Fibroblast of lung (primary cell): ENCODE measurements around the gene KIF4B. TPM values are rescaled to one million over a fixed set of nuclear protein-coding genes. Genes with fewer than 3 reads are reported as not detected.

Experiments used
- DNase-seq, 2 donors: peaks; one replicate each; pipeline versions ENCODE4 v3.0.0 to v3.0.0-alpha.2; 2010; ENCODE audit warnings: low read depth in 2 of 2
- H2AFZ ChIP-seq: 2 replicates; pipeline ENCODE4 v1.5.1; 2012; ENCODE audit warnings: low read length, control low read depth, inconsistent platforms
- H3K27ac ChIP-seq: 2 replicates; pipeline ENCODE4 v1.5.1; 2011; ENCODE audit warnings: low read length, control low read depth; ENCODE audit not compliant: insufficient read depth
- H3K27me3 ChIP-seq: 2 replicates; pipeline ENCODE4 v1.5.1; 2011; ENCODE audit warnings: mild to moderate bottlenecking, low read length; ENCODE audit not compliant: control insufficient read depth, insufficient read depth
- H3K36me3 ChIP-seq: 2 replicates; pipeline ENCODE4 v1.5.1; 2011; ENCODE audit warnings: low read length; ENCODE audit not compliant: control insufficient read depth, insufficient read depth
- H3K4me1 ChIP-seq: 2 replicates; pipeline ENCODE4 v1.5.1; 2011; ENCODE audit warnings: low read length; ENCODE audit not compliant: control insufficient read depth, insufficient read depth; ENCODE audit errors: extremely low read depth
- H3K4me2 ChIP-seq: 2 replicates; pipeline ENCODE4 v1.5.1; 2011; ENCODE audit warnings: low read length, control low read depth; ENCODE audit not compliant: insufficient read depth; ENCODE audit errors: extremely low read depth
- H3K4me3 ChIP-seq, 4 experiments: fragments of 200-600 bp in 1 of 4; sonication (generic) in 1 of 4; replicated peaks in 1 of 4; 2 replicates each; pipeline ENCODE4 v1.5.1; 2011 to 2016; ENCODE audit warnings: low read length in 4 of 4, low read depth in 3 of 4, mild to moderate bottlenecking in 3 of 4, control low read depth in 2 of 4, inconsistent platforms in 1 of 4, mixed read lengths in 1 of 4; ENCODE audit not compliant: insufficient read depth in 1 of 4; ENCODE audit errors: control extremely low read depth in 1 of 4
- H3K79me2 ChIP-seq: 2 replicates; pipeline ENCODE4 v1.5.1; 2012; ENCODE audit warnings: mild to moderate bottlenecking, low read length, inconsistent platforms; ENCODE audit not compliant: control insufficient read depth, insufficient read depth
- H3K9ac ChIP-seq: 2 replicates; pipeline ENCODE4 v1.5.1; 2011; ENCODE audit warnings: mild to moderate bottlenecking, low read length, control low read depth; ENCODE audit not compliant: insufficient read depth
- H3K9me3 ChIP-seq: 2 replicates; pipeline ENCODE4 v1.5.1; 2012; ENCODE audit warnings: low read depth, low read length; ENCODE audit not compliant: control insufficient read depth, insufficient read depth
- H4K20me1 ChIP-seq: 2 replicates; pipeline ENCODE4 v1.5.1; 2011; ENCODE audit warnings: low read length; ENCODE audit not compliant: control insufficient read depth, insufficient read depth; ENCODE audit errors: extremely low read depth
- EZH2 ChIP-seq: IDR thresholded peaks from 2 replicates; pipeline ENCODE4 v1.5.1; 2012; ENCODE audit warnings: low read length, control low read depth, mild to moderate bottlenecking; ENCODE audit errors: missing control alignments
- polyA plus RNA-seq, 2 donors: library from polyadenylated mRNA; depleted of rRNA in 1 of 2; stranded (reverse) in 1 of 2; unstranded in 1 of 2; fragments of >200 nt; gene quantifications; 2 replicates each; pipeline ENCODE4 v1.2.1, GENCODE V29; 2011 to 2012; ENCODE audit warnings: missing spikeins in 1 of 2
- total RNA-seq: library from RNA; depleted of rRNA; stranded (reverse); fragments of >200 nt; gene quantifications from 2 replicates; pipeline ENCODE4 v1.2.1, GENCODE V29; 2014
- TF ChIP-seq, protein P1 (sequence below), 2 donors: IDR thresholded peaks in 1 of 2; conservative IDR thresholded peaks in 1 of 2; 1 replicate in 1 of 2; 2 replicates in 1 of 2; pipeline ENCODE4 v1.5.1; 2011 to 2012; ENCODE audit warnings: low read length in 2 of 2, control low read depth in 1 of 2, inconsistent platforms in 1 of 2, low read depth in 1 of 2, mild to moderate bottlenecking in 1 of 2

The KIF4B gene
- total and polyA plus RNA-seq, 2 donors (not counting 1 experiment from before 2014, with no cell fraction given) = under 0.01 to 0.01 TPM

DNA sequence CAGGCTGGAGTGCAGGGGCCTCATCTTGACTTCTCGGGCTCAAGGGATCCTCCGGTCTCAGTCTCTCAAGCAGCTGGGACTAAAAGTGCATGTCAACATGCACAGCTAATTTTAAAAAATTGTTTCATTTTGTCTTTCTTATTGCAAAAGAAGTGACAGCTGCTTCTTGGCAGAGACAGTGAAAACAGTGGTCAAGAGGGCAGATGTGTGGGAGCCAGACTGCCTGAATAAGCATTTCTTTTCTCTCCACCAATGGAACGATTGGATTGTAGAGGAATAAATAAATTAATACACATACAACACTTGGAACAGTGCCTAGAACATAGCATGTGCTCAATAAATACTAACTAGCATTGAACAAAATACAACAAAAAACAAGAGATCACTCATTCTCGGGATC lies 27.4 kb upstream of the KIF4B start:
- no peak overlapping the region for H3K27ac ChIP-seq

DNA sequence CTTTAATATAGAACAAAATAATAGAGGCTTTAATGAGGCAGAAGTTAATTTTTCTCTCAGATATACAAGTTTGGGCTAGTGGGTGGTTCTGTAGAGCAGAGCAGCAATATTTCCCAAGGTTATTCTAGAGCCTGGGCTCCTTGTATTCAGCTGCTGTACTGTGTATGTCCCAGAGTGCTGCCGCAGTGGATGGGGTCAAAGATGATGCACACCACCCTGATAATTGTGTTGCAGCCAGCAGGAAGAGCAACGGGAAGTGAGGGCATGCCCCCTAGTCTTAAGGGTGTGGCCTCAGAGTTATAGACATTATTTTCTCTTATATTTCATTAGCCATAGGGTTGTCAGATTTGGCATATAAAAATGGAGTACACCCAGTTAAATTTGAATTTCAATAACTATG lies 23.9 kb upstream of the KIF4B start:
- H3K4me3 ChIP-seq = no peak overlapping the region
- no peaks in the 10 kb centered on the region for H4K20me1 ChIP-seq
- no peak overlapping the region for H3K27ac ChIP-seq
- no peak for TF ChIP-seq EZH2
- TF ChIP-seq, protein P1, sequence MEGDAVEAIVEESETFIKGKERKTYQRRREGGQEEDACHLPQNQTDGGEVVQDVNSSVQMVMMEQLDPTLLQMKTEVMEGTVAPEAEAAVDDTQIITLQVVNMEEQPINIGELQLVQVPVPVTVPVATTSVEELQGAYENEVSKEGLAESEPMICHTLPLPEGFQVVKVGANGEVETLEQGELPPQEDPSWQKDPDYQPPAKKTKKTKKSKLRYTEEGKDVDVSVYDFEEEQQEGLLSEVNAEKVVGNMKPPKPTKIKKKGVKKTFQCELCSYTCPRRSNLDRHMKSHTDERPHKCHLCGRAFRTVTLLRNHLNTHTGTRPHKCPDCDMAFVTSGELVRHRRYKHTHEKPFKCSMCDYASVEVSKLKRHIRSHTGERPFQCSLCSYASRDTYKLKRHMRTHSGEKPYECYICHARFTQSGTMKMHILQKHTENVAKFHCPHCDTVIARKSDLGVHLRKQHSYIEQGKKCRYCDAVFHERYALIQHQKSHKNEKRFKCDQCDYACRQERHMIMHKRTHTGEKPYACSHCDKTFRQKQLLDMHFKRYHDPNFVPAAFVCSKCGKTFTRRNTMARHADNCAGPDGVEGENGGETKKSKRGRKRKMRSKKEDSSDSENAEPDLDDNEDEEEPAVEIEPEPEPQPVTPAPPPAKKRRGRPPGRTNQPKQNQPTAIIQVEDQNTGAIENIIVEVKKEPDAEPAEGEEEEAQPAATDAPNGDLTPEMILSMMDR (conservative IDR thresholded peaks at IDR 0.05 in 1 of 2, IDR thresholded peaks at IDR 0.05 in 1 of 2; ENCODE audit: low read depth in 1 of 2, low read length in 2 of 2) = no peak
- no peaks in the 10 kb centered on the region for H3K27me3 ChIP-seq
- H3K4me1 ChIP-seq = no peaks in the 10 kb centered on the region
- no peak overlapping the region for H2AFZ ChIP-seq
- no peaks in the 10 kb centered on the region for H3K36me3 ChIP-seq
- H3K4me2 ChIP-seq = no peak overlapping the region
- DNase-seq = no peak
- no peaks in the 10 kb centered on the region for H3K79me2 ChIP-seq
- H3K9ac ChIP-seq = no peak overlapping the region
- H3K9me3 ChIP-seq = no peaks in the 10 kb centered on the region

More for the DNA sequence above, 27.4 kb upstream of the KIF4B start:
- Histone ChIP-seq H3K9me3 (no peaks in the 10 kb centered on the region), H4K20me1 (no peaks in the 10 kb centered on the region), H3K4me3 (no peak overlapping the region), H3K79me2 (no peaks in the 10 kb centered on the region), H3K4me1 (no peaks in the 10 kb centered on the region), H3K36me3 (no peaks in the 10 kb centered on the region), H2AFZ (no peak overlapping the region), H3K4me2 (no peak overlapping the region), H3K9ac (no peak overlapping the region), H3K27me3 (no peaks in the 10 kb centered on the region)
- TF ChIP-seq, protein P1 (conservative IDR thresholded peaks at IDR 0.05 in 1 of 2, IDR thresholded peaks at IDR 0.05 in 1 of 2; ENCODE audit: low read depth in 1 of 2, low read length in 2 of 2) = no peak
- no peak for TF ChIP-seq EZH2
- peak in 1 of 2 donors; percentile 50 for DNase-seq

DNA sequence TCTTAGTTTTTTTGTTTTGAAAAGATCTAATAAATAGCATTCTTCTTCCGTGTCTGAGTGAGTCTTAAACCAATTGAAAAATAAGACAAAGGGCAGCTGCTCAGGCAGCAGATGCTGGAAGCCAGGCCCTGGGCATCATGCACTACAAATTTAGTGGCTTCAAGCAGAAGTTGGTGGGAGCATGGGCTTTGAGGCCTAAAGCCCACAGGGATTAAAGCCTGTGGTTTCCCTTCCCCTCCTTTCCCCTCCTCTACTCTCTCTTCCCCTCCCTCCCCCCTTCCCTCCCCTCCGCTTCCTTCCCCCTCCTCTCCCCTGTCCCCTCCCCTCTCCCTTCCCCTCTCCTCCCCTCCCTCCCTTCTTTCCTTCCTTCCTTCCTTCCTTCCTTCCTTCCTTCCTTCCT lies 20.1 kb upstream of the KIF4B start:
- H4K20me1 ChIP-seq = no peaks in the 10 kb centered on the region
- no peak overlapping the region for H3K9ac ChIP-seq
- no peaks in the 10 kb centered on the region for H3K4me1 ChIP-seq
- H3K4me2 ChIP-seq = no peak overlapping the region
- no peaks in the 10 kb centered on the region for H3K9me3 ChIP-seq
- no peak overlapping the region for H3K4me3 ChIP-seq
- no peaks in the 10 kb centered on the region for H3K27me3 ChIP-seq
- TF ChIP-seq, protein P1 (conservative IDR thresholded peaks at IDR 0.05 in 1 of 2, IDR thresholded peaks at IDR 0.05 in 1 of 2; ENCODE audit: low read depth in 1 of 2, low read length in 2 of 2) = no peak
- no peak for TF ChIP-seq EZH2
- no peaks in the 10 kb centered on the region for H3K79me2 ChIP-seq
- H3K27ac ChIP-seq = no peak overlapping the region
- no peaks in the 10 kb centered on the region for H3K36me3 ChIP-seq
- no peak overlapping the region for H2AFZ ChIP-seq
- DNase-seq = no peak
